Esophagus muscularis mucosa (tissue), 4 donors: ENCODE data around the gene GOLGA2. TPM values are rescaled to one million over a fixed set of nuclear protein-coding genes. Genes with fewer than 3 reads are reported as not detected.

ENCODE experiments used
- DNase-seq: peaks from one replicate; pipeline ENCODE4 v3.0.0-alpha.2; 2017; ENCODE audit errors: extremely low spot score
- H3K27ac ChIP-seq, 4 donors: fragments of 200-600 bp; sonication (generic); replicated peaks in 1 of 4; 1 replicate in 3 of 4; 2 replicates in 1 of 4; pipeline ENCODE4 v1.5.1; 2016 to 2019; ENCODE audit warnings: mild to moderate bottlenecking in 1 of 4
- H3K27me3 ChIP-seq, 4 donors: fragments of 200-600 bp; sonication (generic); one replicate each; pipeline versions ENCODE4 v1.5.1 to v1.6.0; 2016 to 2019
- H3K36me3 ChIP-seq, 4 donors: fragments of 200-600 bp; sonication (generic); one replicate each; pipeline ENCODE4 v1.5.1; 2016 to 2019
- H3K4me1 ChIP-seq, 4 donors: fragments of 200-600 bp; sonication (generic); one replicate each; pipeline ENCODE4 v1.5.1; 2016 to 2019
- H3K4me3 ChIP-seq, 4 donors: fragments of 200-600 bp; sonication (generic); 1 replicate in 2 of 4; 2 replicates in 2 of 4; pipeline ENCODE4 v1.5.1; 2016 to 2019; ENCODE audit warnings: mild to moderate bottlenecking in 4 of 4, moderate library complexity in 1 of 4
- H3K9me3 ChIP-seq, 4 donors: fragments of 200-600 bp; sonication (generic); 1 replicate in 3 of 4; 2 replicates in 1 of 4; pipeline ENCODE4 v1.5.1; 2016 to 2019
- CTCF ChIP-seq, 3 experiments: fragments of 200-600 bp in 2 of 3; fragments of 450-650 bp in 1 of 3; sonication (generic) in 2 of 3; IDR thresholded peaks; one replicate each; pipeline ENCODE4 v1.5.1; 2017 to 2019; ENCODE audit warnings: antibody characterized with exemption in 3 of 3, mild to moderate bottlenecking in 2 of 3, moderate library complexity in 1 of 3
- EP300 ChIP-seq: sonication (generic); formaldehyde crosslinking; IDR thresholded peaks from one replicate; pipeline ENCODE4 v1.6.1; 2017; ENCODE audit warnings: antibody characterized with exemption
- POLR2A ChIP-seq: fragments of 450-650 bp; IDR thresholded peaks from one replicate; pipeline ENCODE4 v1.6.1; 2017; ENCODE audit warnings: antibody characterized with exemption, moderate library complexity, mild to moderate bottlenecking, low read depth
- POLR2AphosphoS5 ChIP-seq, 2 donors: sonication (generic); formaldehyde crosslinking; IDR thresholded peaks; one replicate each; pipeline ENCODE4 v1.6.1; 2017; ENCODE audit warnings: antibody characterized with exemption in 2 of 2
- WGBS: methylation state at CpG from one replicate; pipeline ENCODE4 v1.1.5; 2018; 5-methylcytosine and 5-hydroxymethylcytosine counted together
- intact Hi-C: fragments of 100-400 bp; cut with DNase I; formaldehyde crosslinking; loops from one replicate; pipeline ENCODE4 v1.15.1; 2023
- total RNA-seq, 4 donors: library from RNA; depleted of rRNA; stranded (reverse); fragments of >200 nt; gene quantifications; one replicate each; pipeline versions ENCODE4 v1.1.0 to v1.2.1, GENCODE V29; 2016

GOLGA2 gene
- total RNA-seq, 4 donors from 2014 or later: 71.1 to 108 (median 101) TPM

- 94% methylated on average over 29 of the region's 31 CpGs for WGBS
- no peak overlapping the region for H3K4me3 ChIP-seq
- DNase-seq: no peak
- no peak overlapping the region for H3K27ac ChIP-seq
- intact Hi-C loops: no loop called here
- peaks cover 0 to 22% (median 2%) of the 10 kb centered on the region in 4 donors for H3K27me3 ChIP-seq
- peaks cover 15 to 25% (median 18%) of the 10 kb centered on the region in 4 donors for H3K4me1 ChIP-seq
- no peaks in the 10 kb centered on the region for H3K9me3 ChIP-seq
- TF ChIP-seq EP300 (no peak), CTCF (IDR thresholded peaks at IDR 0.05) (no peak)
- peaks cover 16 to 35% (median 27%) of the 10 kb centered on the region in 4 donors for H3K36me3 ChIP-seq
Measured at GRCh38 chr9:128253140-128253990, 22.4 kb downstream of the GOLGA2 start.

GRCh38 chr9:128252317-128253139 is 23.3 kb downstream of the GOLGA2 start:
- DNase-seq: no peak

GRCh38 chr9:128251732-128252100 is 24.1 kb downstream of the GOLGA2 start:
- Histone ChIP-seq H3K27me3 (peaks cover 0 to 22% (median 2%) of the 10 kb centered on the region in 4 donors), H3K9me3 (no peaks in the 10 kb centered on the region), H3K4me1 (peaks cover 15 to 25% (median 18%) of the 10 kb centered on the region in 4 donors), H3K36me3 (peaks cover 0 to 18% (median 10%) of the 10 kb centered on the region in 4 donors), H3K4me3 (no peak overlapping the region), H3K27ac (no peak overlapping the region)
- TF ChIP-seq EP300: no peak
- intact Hi-C loops: no loop called here
- 91% methylated on average over 3 of the region's 3 CpGs for WGBS
- no peak for DNase-seq

More at GRCh38 chr9:128252317-128253139, 23.3 kb downstream of the GOLGA2 start:
- TF ChIP-seq EP300: no peak
- no peak for TF ChIP-seq CTCF (IDR thresholded peaks at IDR 0.05)
- no peak for TF ChIP-seq POLR2A
- TF ChIP-seq POLR2AphosphoS5 (IDR thresholded peaks at IDR 0.05): no peak
- H3K36me3 ChIP-seq: peaks cover 8 to 26% (median 19%) of the 10 kb centered on the region in 4 donors
- peaks cover 0 to 22% (median 2%) of the 10 kb centered on the region in 4 donors for H3K27me3 ChIP-seq
- no peak overlapping the region for H3K4me3 ChIP-seq
- H3K9me3 ChIP-seq: no peaks in the 10 kb centered on the region
- no peak overlapping the region for H3K27ac ChIP-seq
- WGBS: 94% methylated on average over 22 of the region's 25 CpGs
- intact Hi-C loops: no loop called here
- H3K4me1 ChIP-seq: peaks cover 15 to 25% (median 18%) of the 10 kb centered on the region in 4 donors

- no peak for DNase-seq
Measured at GRCh38 chr9:128250839-128251731, 24.7 kb downstream of the GOLGA2 start.

More at GRCh38 chr9:128250839-128251731, 24.7 kb downstream of the GOLGA2 start:
- Histone ChIP-seq H3K4me1 (peaks cover 16 to 28% (median 21%) of the 10 kb centered on the region in 4 donors), H3K27me3 (peaks cover 0 to 22% (median 2%) of the 10 kb centered on the region in 4 donors), H3K27ac (peak overlapping the region in 1 of 4 donors; percentile 27), H3K9me3 (no peaks in the 10 kb centered on the region), H3K36me3 (peaks cover 0 to 16% (median 5%) of the 10 kb centered on the region in 4 donors), H3K4me3 (peak overlapping the region; percentile 34 to 55 (median 42))
- TF ChIP-seq POLR2A (no peak), EP300 (no peak), POLR2AphosphoS5 (IDR thresholded peaks at IDR 0.05) (no peak), CTCF (IDR thresholded peaks at IDR 0.05) (no peak)
- WGBS: 53% methylated on average over 27 of the region's 43 CpGs
- intact Hi-C loops: no loop called here
